Natural killer cell (primary cell): ENCODE data around the gene LUZP1. TPM values are rescaled to one million over a fixed set of nuclear protein-coding genes. Genes with fewer than 3 reads are reported as not detected.

Experiments used
- ATAC-seq, 3 donors: fragments of 150-1000 bp in 2 of 3; fragments of 200-7000 bp in 1 of 3; cut with Tn5 transposase; 1 replicate in 1 of 3; 2 replicates in 2 of 3; pipeline ENCODE4 v1.10.0; 2021; ENCODE audit warnings: mild to moderate bottlenecking in 2 of 3, moderate library complexity in 2 of 3
- DNase-seq, 2 donors: peaks; one replicate each; pipeline versions ENCODE4 v3.0.0 to v3.0.0-alpha.2; 2013 to 2021; ENCODE audit warnings: mixed read lengths in 1 of 2
- H3K27ac ChIP-seq: one replicate; pipeline ENCODE4 v1.5.1; 2013; ENCODE audit warnings: mild to moderate bottlenecking, low read length
- H3K27me3 ChIP-seq: one replicate; pipeline ENCODE4 v1.6.1; 2013; ENCODE audit warnings: low read length; ENCODE audit not compliant: control insufficient read depth, insufficient read depth
- H3K36me3 ChIP-seq: one replicate; pipeline ENCODE4 v1.6.1; 2013; ENCODE audit warnings: low read length; ENCODE audit not compliant: control insufficient read depth, insufficient read depth
- H3K4me1 ChIP-seq: one replicate; pipeline ENCODE4 v1.6.1; 2013; ENCODE audit warnings: low read length; ENCODE audit not compliant: control insufficient read depth, insufficient read depth
- H3K4me3 ChIP-seq: one replicate; pipeline ENCODE4 v1.5.1; 2013; ENCODE audit warnings: low read length
- H3K9me3 ChIP-seq: one replicate; pipeline ENCODE4 v1.6.1; 2013; ENCODE audit warnings: low read length; ENCODE audit not compliant: control insufficient read depth, insufficient read depth
- H3K27ac Mint-ChIP-seq, 2 donors: one replicate each; pipeline ENCODE4 v1.8.0; 2022; ENCODE audit warnings: mild to moderate bottlenecking in 2 of 2, mixed read lengths in 2 of 2, moderate library complexity in 1 of 2
- H3K27me3 Mint-ChIP-seq, 2 donors: one replicate each; pipeline ENCODE4 v1.8.0; 2022; ENCODE audit warnings: low read depth in 2 of 2, mixed read lengths in 2 of 2
- H3K36me3 Mint-ChIP-seq: one replicate; pipeline ENCODE4 v1.8.0; 2022; ENCODE audit warnings: mixed read lengths
- H3K4me1 Mint-ChIP-seq, 2 donors: one replicate each; pipeline ENCODE4 v1.8.0; 2022; ENCODE audit warnings: mixed read lengths in 2 of 2
- H3K4me3 Mint-ChIP-seq: one replicate; pipeline ENCODE4 v1.8.0; 2022; ENCODE audit warnings: mild to moderate bottlenecking, moderate library complexity, mixed read lengths
- H3K9me3 Mint-ChIP-seq, 2 donors: one replicate each; pipeline ENCODE4 v1.8.0; 2022; ENCODE audit warnings: mixed read lengths in 2 of 2
- WGBS: methylation state at CpG from one replicate; pipeline ENCODE4 v1.1.7; 2013; ENCODE audit warnings: missing lambda C conversion rate; ENCODE audit not compliant: insufficient coverage; 5-methylcytosine and 5-hydroxymethylcytosine counted together
- intact Hi-C: fragments of 100-400 bp; cut with micrococcal nuclease; formaldehyde crosslinking; loops from one replicate; pipeline ENCODE4 v1.14.2; 2022
- total RNA-seq, 4 donors: library from RNA; stranded (reverse); fragments of 120-200 nt in 1 of 4; gene quantifications; one replicate each; pipeline versions ENCODE4 v1.2.3 to v1.2.4, GENCODE V29; 2013 to 2022
- TF ChIP-seq, protein P1 (sequence below): fragments of 200-600 bp; IDR thresholded peaks from one replicate; pipeline ENCODE4 v1.8.0; 2022; ENCODE audit warnings: antibody characterized with exemption

The LUZP1 gene
- total RNA-seq, 3 donors from 2014 or later (not counting 1 experiment from before 2014, with no cell fraction given), result 37.0 to 49.4 (median 39.6) TPM

DNA sequence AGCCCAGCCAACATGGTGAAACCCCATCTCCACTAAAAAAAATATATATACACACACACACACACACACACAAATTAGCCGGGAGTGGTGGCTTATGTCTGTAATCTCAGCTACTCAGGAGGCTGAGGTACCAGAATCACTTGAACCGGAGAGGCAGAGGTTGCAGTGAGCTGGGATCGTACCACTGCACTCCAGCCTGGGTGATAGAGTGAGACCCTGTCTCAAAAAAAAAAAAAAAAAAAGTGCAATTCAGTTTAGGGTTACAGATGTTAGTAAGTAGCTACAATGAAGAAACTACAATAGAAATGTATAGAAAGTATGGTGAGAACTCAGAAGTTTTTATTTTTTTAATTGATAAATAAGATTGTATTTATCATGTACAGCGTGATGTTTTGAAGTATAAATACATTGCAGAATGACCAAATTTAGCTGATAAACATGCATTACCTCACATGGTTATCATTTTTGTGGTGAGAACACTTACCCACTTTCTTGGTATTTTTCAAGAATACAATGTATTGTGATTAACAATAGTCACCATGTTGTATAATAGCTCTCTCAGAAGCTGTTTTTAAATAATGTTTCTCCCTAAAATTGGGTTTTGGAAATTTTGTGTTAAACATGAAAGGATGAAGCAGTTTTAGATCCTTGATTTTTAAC is 131.4 kb downstream of the LUZP1 start:
- no peak for ATAC-seq
- TF ChIP-seq, protein P1, sequence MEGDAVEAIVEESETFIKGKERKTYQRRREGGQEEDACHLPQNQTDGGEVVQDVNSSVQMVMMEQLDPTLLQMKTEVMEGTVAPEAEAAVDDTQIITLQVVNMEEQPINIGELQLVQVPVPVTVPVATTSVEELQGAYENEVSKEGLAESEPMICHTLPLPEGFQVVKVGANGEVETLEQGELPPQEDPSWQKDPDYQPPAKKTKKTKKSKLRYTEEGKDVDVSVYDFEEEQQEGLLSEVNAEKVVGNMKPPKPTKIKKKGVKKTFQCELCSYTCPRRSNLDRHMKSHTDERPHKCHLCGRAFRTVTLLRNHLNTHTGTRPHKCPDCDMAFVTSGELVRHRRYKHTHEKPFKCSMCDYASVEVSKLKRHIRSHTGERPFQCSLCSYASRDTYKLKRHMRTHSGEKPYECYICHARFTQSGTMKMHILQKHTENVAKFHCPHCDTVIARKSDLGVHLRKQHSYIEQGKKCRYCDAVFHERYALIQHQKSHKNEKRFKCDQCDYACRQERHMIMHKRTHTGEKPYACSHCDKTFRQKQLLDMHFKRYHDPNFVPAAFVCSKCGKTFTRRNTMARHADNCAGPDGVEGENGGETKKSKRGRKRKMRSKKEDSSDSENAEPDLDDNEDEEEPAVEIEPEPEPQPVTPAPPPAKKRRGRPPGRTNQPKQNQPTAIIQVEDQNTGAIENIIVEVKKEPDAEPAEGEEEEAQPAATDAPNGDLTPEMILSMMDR, result no peak
- H3K27ac ChIP-seq, result no peak overlapping the region
- intact Hi-C loops, result no loop called here
- no peaks in the 10 kb centered on the region for H3K36me3 Mint-ChIP-seq
- no peaks in the 10 kb centered on the region for H3K27me3 ChIP-seq
- H3K36me3 ChIP-seq, result no peaks in the 10 kb centered on the region
- H3K4me1 Mint-ChIP-seq, result peaks cover 14 to 18% of the 10 kb centered on the region in 2 donors
- no peak for DNase-seq
- H3K9me3 Mint-ChIP-seq, result no peaks in the 10 kb centered on the region
- H3K9me3 ChIP-seq, result no peaks in the 10 kb centered on the region
- 100% methylated on average over 3 of the region's 4 CpGs for WGBS
- H3K4me1 ChIP-seq, result no peaks in the 10 kb centered on the region
- no peak overlapping the region for H3K4me3 ChIP-seq
- H3K27ac Mint-ChIP-seq, result no peak overlapping the region
- H3K27me3 Mint-ChIP-seq, result no peaks in the 10 kb centered on the region
- H3K4me3 Mint-ChIP-seq, result no peak overlapping the region

DNA sequence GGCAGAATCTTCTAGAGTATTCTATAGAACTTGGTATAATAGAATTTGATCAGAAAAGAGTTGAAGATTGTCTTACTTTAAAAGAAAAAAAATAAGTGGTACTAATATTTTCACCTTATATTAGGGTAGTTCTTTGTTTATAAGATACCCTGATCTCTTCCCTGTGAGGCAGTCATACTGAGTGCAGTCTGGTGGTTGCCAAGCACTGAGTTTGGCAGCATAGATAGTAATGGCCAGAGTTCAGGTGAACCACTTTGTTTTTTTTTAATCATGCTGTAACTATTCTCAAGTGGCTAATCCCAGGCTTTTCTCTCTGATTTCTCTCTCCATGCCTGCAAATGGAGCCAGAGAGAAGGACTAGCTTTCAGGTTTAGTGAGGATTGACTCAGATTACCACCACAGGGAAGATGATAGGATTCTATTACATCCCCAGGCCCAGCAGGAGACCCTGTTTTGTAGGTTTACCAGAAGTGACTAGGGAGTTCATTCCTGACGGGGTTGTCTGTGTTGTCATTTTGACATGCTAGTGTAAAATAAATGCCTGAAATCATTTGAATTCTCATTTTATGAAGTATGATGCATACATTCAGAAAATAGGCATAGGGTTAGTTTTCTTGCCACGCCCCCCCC is 132.7 kb downstream of the LUZP1 start:
- peaks cover 18 to 19% of the 10 kb centered on the region in 2 donors for H3K4me1 Mint-ChIP-seq
- no peaks in the 10 kb centered on the region for H3K4me1 ChIP-seq
- no peak overlapping the region for H3K4me3 ChIP-seq
- H3K27me3 ChIP-seq, result no peaks in the 10 kb centered on the region
- H3K4me3 Mint-ChIP-seq, result no peak overlapping the region
- no peaks in the 10 kb centered on the region for H3K36me3 ChIP-seq
- H3K9me3 Mint-ChIP-seq, result no peaks in the 10 kb centered on the region
- no peaks in the 10 kb centered on the region for H3K9me3 ChIP-seq
- H3K27ac ChIP-seq, result no peak overlapping the region
- WGBS, result 100% methylated on average over 1 of the region's 2 CpGs
- DNase-seq (no peak), ATAC-seq (no peak)
- intact Hi-C loops, result no loop called here
- H3K27ac Mint-ChIP-seq, result no peak overlapping the region
- no peaks in the 10 kb centered on the region for H3K36me3 Mint-ChIP-seq
- TF ChIP-seq, protein P1, result no peak
- H3K27me3 Mint-ChIP-seq, result no peaks in the 10 kb centered on the region

Other genes with a start within 250 kb of the LUZP1 start
- gene LACTBL1, start 196.0 kb downstream of the LUZP1 start, total RNA-seq, result not detected
- not detected for gene TEX46, start 153.0 kb downstream of the LUZP1 start, total RNA-seq
- 10 to 100 TPM; 33.0 to 45.4 (median 43.8) TPM for gene KDM1A, start 149.4 kb downstream of the LUZP1 start, total RNA-seq
- gene HTR1D, start 48.6 kb upstream of the LUZP1 start, total RNA-seq, result not detected
- 100 to 1,000 TPM; 126 to 134 (median 128) TPM for gene HNRNPR, start 175.4 kb upstream of the LUZP1 start, total RNA-seq
- 1 to 10 TPM; 4.5 to 7.8 (median 5.7) TPM for gene ZNF436, start 201.0 kb upstream of the LUZP1 start, total RNA-seq